Spleen (tissue), 11 donors: ENCODE data around the gene RASA3. TPM values are rescaled to one million over a fixed set of nuclear protein-coding genes. Genes with fewer than 3 reads are reported as not detected.

Experiments used
- DNase-seq: peaks from one replicate; pipeline ENCODE4 v3.0.0-alpha.2; 2020
- H3K27ac ChIP-seq, 8 donors: fragments of 200-600 bp; sonication (generic) in 7 of 8; 1 replicate in 4 of 8; 2 replicates in 4 of 8; pipeline versions ENCODE4 v1.5.0 to v1.8.0; 2016 to 2021; ENCODE audit warnings: inconsistent platforms in 4 of 8, mild to moderate bottlenecking in 4 of 8, moderate library complexity in 1 of 8
- H3K27me3 ChIP-seq, 7 donors: fragments of 200-600 bp; sonication (generic) in 6 of 7; replicated peaks in 1 of 7; 1 replicate in 4 of 7; 2 replicates in 3 of 7; pipeline versions ENCODE4 v1.5.0 to v1.8.0; 2016 to 2021; ENCODE audit warnings: inconsistent platforms in 3 of 7, mild to moderate bottlenecking in 1 of 7
- H3K36me3 ChIP-seq, 6 donors: fragments of 200-600 bp; sonication (generic) in 5 of 6; 1 replicate in 4 of 6; 2 replicates in 2 of 6; pipeline versions ENCODE4 v1.5.0 to v1.8.0; 2016 to 2021; ENCODE audit warnings: inconsistent platforms in 2 of 6
- H3K4me1 ChIP-seq, 6 donors: fragments of 200-600 bp; sonication (generic) in 5 of 6; 1 replicate in 3 of 6; 2 replicates in 3 of 6; pipeline versions ENCODE4 v1.5.0 to v1.8.0; 2016 to 2021; ENCODE audit warnings: inconsistent platforms in 3 of 6
- H3K4me3 ChIP-seq, 8 donors: fragments of 200-600 bp; sonication (generic) in 7 of 8; 1 replicate in 4 of 8; 2 replicates in 4 of 8; pipeline versions ENCODE4 v1.5.0 to v1.8.0; 2016 to 2021; ENCODE audit warnings: inconsistent platforms in 4 of 8, mild to moderate bottlenecking in 4 of 8, moderate library complexity in 2 of 8
- H3K9me3 ChIP-seq, 8 donors: fragments of 200-600 bp; sonication (generic) in 7 of 8; 1 replicate in 4 of 8; 2 replicates in 4 of 8; pipeline versions ENCODE4 v1.5.0 to v1.8.0; 2016 to 2021; ENCODE audit warnings: inconsistent platforms in 4 of 8
- POLR2A ChIP-seq, 3 donors: fragments of 450-650 bp; IDR thresholded peaks; one replicate each; pipeline ENCODE4 v1.5.1; 2017; ENCODE audit warnings: antibody characterized with exemption in 3 of 3, mild to moderate bottlenecking in 1 of 3
- POLR2AphosphoS5 ChIP-seq, 3 donors: sonication (generic); formaldehyde crosslinking; IDR thresholded peaks; one replicate each; pipeline ENCODE4 v1.5.1; 2017; ENCODE audit warnings: antibody characterized with exemption in 3 of 3
- WGBS, 5 donors: extraction: QIAGEN DNeasy Blood & Tissue Kit in 3 of 5; methylation state at CpG; one replicate each; pipeline versions ENCODE4 v1.1.5 to v1.1.7; 2013 to 2018; 5-methylcytosine and 5-hydroxymethylcytosine counted together
- intact Hi-C: fragments of 100-400 bp; cut with DNase I; formaldehyde crosslinking; loops from one replicate; pipeline ENCODE4 v1.15.0; 2023; ENCODE audit warnings: low total_unique reads
- polyA plus RNA-seq, 3 donors: library from polyadenylated mRNA; stranded (reverse); fragments of 200-250 nt; gene quantifications; one replicate each; pipeline ENCODE4 v1.2.1, GENCODE V29; 2013
- total RNA-seq, 7 donors: library from RNA; depleted of rRNA in 3 of 7; stranded (reverse); fragments of >200 nt in 3 of 7; fragmentation: NEBNext Ultra II Directional in 4 of 7; extraction: Animal tissue kit (Norgen Biotek cat#: 25700) in 4 of 7; gene quantifications; one replicate each; pipeline versions ENCODE4 v1.1.0 to v1.2.1, GENCODE V29; 2016 to 2021
- TF ChIP-seq, protein P1 (sequence below), 11 experiments: fragments of 200-600 bp in 7 of 11; fragments of 450-650 bp in 4 of 11; sonication (generic) in 4 of 11; IDR thresholded peaks in 8 of 11; conservative IDR thresholded peaks in 3 of 11; 1 replicate in 7 of 11; 2 replicates in 4 of 11; pipeline versions ENCODE4 v1.4.0 to v1.8.0; 2016 to 2021; ENCODE audit warnings: antibody characterized with exemption in 11 of 11, inconsistent platforms in 4 of 11, mild to moderate bottlenecking in 1 of 11
- donor health status: healthy with polysubstance abuse.
- donor health status: DM: no; HTN: no; CAD: no; lungs with moderate emphysema.
- donor health status: DM: no; HTN: no; CAD: no.
- donor health status: Bipolar disorder and iron deficiency.
- donor health status: healthy.
- donor health status: DM: no; HTN: no; CAD: no.
- donor health status: DM: yes; HTN: yes; CAD: no.

The RASA3 gene
- total and polyA plus RNA-seq, 10 donors: 11.7 to 52.8 (median 47.7) TPM

DNA sequence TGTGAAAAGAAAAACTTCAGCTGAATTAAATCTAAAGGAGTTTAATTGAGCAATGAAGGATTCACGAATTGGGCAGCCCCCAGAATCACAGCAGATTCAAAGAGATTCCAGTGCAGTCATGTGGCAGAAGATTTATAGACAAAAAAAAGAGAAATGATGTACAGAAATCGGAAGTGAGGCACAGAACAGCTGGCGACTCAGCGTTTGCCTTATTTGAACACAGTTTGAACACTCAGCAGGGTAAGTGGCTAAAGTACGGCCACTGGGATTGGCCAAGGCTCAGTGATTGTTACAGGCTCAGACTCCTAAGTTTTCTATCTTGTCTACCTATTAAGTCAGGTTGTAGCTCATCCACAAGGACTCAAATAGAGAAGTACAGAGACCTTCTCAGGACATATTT, 35.0 kb upstream of the RASA3 start:
- H3K4me3 ChIP-seq: no peak overlapping the region
- WGBS, 5 donors: 35 to 56% (median 52%) methylated on average over 5 of the region's 5 CpGs
- peaks cover 0 to 15% (median 4%) of the 10 kb centered on the region in 8 donors for H3K9me3 ChIP-seq
- H3K27ac ChIP-seq: no peak overlapping the region
- peaks cover 0 to 21% (median 0%) of the 10 kb centered on the region in 7 donors for H3K27me3 ChIP-seq
- TF ChIP-seq POLR2AphosphoS5 (IDR thresholded peaks at IDR 0.05) (no peak), POLR2A (IDR thresholded peaks at IDR 0.05) (no peak)
- TF ChIP-seq, protein P1, sequence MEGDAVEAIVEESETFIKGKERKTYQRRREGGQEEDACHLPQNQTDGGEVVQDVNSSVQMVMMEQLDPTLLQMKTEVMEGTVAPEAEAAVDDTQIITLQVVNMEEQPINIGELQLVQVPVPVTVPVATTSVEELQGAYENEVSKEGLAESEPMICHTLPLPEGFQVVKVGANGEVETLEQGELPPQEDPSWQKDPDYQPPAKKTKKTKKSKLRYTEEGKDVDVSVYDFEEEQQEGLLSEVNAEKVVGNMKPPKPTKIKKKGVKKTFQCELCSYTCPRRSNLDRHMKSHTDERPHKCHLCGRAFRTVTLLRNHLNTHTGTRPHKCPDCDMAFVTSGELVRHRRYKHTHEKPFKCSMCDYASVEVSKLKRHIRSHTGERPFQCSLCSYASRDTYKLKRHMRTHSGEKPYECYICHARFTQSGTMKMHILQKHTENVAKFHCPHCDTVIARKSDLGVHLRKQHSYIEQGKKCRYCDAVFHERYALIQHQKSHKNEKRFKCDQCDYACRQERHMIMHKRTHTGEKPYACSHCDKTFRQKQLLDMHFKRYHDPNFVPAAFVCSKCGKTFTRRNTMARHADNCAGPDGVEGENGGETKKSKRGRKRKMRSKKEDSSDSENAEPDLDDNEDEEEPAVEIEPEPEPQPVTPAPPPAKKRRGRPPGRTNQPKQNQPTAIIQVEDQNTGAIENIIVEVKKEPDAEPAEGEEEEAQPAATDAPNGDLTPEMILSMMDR (IDR thresholded peaks at IDR 0.05 in 8 of 11, conservative IDR thresholded peaks at IDR 0.05 in 3 of 11): no peak
- intact Hi-C loops: no loop called here
- H3K36me3 ChIP-seq: no peaks in the 10 kb centered on the region
- peaks cover 5 to 34% (median 14%) of the 10 kb centered on the region in 6 donors for H3K4me1 ChIP-seq
- no peak for DNase-seq

DNA sequence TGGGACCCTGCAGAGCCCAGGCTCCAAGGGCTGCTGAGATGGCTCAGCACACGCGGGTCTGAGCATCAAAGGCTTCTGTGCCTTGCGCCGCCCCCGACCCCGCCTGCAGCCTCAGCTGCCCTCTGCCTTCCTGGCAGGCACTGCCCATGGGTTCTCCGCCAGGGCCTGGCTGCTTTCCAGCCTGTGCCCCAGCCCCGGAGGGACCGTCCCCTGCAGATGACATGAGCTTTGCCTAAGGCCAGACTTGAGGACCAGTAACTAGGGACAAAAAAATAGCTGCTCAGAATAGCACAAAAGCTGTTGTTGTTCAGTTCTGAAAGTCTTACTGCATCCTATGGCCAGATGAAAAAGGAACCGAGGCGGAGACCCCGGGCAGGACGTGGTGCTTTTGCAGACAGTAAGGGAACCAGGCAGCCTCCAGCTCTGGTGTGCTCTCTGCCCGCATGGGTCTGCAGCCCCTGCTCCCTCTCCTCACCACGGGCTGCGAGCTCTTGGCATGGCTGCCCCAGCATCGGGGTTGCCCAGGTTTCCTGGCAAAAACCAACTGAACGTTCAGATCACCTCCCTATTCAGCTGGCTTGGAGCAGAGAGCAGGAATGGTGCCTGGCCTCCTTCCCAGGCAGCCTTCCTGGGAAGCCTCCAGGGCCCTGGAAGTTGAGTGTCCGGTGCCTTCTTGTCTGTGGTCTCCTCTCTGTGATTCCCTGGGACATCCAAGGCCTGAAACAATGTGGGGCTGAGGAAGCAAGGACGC, 34.1 kb upstream of the RASA3 start:
- DNase-seq: no peak
- Histone ChIP-seq H3K4me1 (peaks cover 13 to 43% (median 21%) of the 10 kb centered on the region in 6 donors), H3K27me3 (peaks cover 0 to 21% (median 0%) of the 10 kb centered on the region in 7 donors), H3K4me3 (no peak overlapping the region), H3K9me3 (peaks cover 0 to 7% (median 0%) of the 10 kb centered on the region in 8 donors), H3K27ac (no peak overlapping the region), H3K36me3 (no peaks in the 10 kb centered on the region)
- TF ChIP-seq POLR2AphosphoS5 (IDR thresholded peaks at IDR 0.05) (peak in 1 of 3 donors; percentile 56), POLR2A (IDR thresholded peaks at IDR 0.05) (no peak)
- TF ChIP-seq, protein P1 (IDR thresholded peaks at IDR 0.05 in 8 of 11, conservative IDR thresholded peaks at IDR 0.05 in 3 of 11): no peak
- 48 to 58% (median 53%) methylated on average over 18 to 20 of the region's 20 CpGs for WGBS, 5 donors
- intact Hi-C loops: no loop called here

DNA sequence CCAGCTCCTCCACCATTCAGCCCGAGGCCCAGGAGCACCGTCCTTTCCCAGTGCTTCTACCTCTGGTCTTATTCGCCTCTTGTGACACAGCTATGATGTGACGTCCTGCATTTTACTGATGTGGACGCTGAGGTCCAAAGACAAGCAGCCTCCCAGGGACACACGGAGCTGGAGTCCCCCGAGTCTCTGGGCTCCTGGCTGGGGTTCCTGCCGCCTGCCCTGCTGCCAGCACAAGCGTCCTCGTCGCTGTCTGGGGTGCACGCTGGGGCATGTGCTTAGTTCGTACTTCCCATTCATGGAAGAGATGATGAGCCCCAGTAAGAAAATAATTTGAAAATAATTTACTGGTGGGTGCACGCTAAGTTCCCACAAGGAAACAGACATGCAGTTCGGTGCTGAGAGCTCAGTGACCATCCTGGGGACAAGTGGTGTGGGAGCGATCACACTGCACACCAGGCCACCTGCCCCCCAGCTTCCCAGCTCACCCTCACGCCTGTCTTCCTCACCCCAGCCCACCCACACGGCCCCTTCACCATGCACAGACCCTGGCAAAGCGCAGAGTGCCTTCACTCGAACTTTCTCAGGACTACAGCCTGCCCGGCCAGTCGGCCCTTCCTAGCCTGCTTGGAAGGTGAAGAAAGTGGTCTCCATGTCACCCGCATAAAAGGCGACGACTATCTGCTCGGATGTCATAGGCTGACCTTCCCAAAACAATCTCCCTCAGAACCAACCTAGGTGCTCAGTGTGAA, 32.4 kb upstream of the RASA3 start:
- no peak for DNase-seq
- peaks cover 17 to 55% (median 29%) of the 10 kb centered on the region in 6 donors for H3K4me1 ChIP-seq
- H3K36me3 ChIP-seq: no peaks in the 10 kb centered on the region
- no peak overlapping the region for H3K27ac ChIP-seq
- 86 to 94% (median 93%) methylated on average over 26 of the region's 26 CpGs for WGBS, 5 donors
- no peaks in the 10 kb centered on the region for H3K9me3 ChIP-seq
- intact Hi-C loops: no loop called here
- TF ChIP-seq POLR2AphosphoS5 (IDR thresholded peaks at IDR 0.05) (no peak), POLR2A (IDR thresholded peaks at IDR 0.05) (no peak)
- TF ChIP-seq, protein P1 (IDR thresholded peaks at IDR 0.05 in 8 of 11, conservative IDR thresholded peaks at IDR 0.05 in 3 of 11): no peak
- H3K27me3 ChIP-seq: peaks cover 0 to 21% (median 0%) of the 10 kb centered on the region in 7 donors
- H3K4me3 ChIP-seq: no peak overlapping the region

DNA sequence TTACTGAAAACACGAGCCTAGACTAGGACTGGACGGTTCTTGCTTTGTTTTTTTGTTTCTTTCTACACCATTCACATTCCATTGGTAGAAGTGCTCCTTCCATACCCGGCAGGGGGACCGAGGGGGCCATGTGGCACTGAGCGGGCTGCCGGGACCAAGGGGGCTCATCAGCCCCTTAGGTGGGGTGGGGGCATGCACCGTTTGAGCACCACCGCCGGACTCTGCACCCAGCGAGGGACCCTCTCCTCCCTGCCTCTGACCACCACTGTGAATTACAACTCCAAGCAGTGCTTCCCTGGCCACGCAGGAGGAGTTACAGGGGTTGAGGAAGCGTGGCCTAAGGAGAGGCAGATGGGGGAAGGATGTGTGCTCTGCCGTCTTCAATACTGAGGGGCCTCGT, 31.6 kb upstream of the RASA3 start:
- 71 to 88% (median 83%) methylated on average over 14 of the region's 14 CpGs for WGBS, 5 donors
- H3K4me1 ChIP-seq: peaks cover 17 to 55% (median 29%) of the 10 kb centered on the region in 6 donors
- intact Hi-C loops: no loop called here
- no peak for DNase-seq
- H3K27me3 ChIP-seq: peaks cover 0 to 21% (median 0%) of the 10 kb centered on the region in 7 donors
- no peak overlapping the region for H3K4me3 ChIP-seq
- H3K9me3 ChIP-seq: no peaks in the 10 kb centered on the region
- H3K27ac ChIP-seq: no peak overlapping the region
- no peaks in the 10 kb centered on the region for H3K36me3 ChIP-seq
- TF ChIP-seq, protein P1 (IDR thresholded peaks at IDR 0.05 in 8 of 11, conservative IDR thresholded peaks at IDR 0.05 in 3 of 11): no peak
- TF ChIP-seq POLR2AphosphoS5 (IDR thresholded peaks at IDR 0.05) (no peak), POLR2A (IDR thresholded peaks at IDR 0.05) (no peak)
